ENCODE measurements around the gene LRMDA. TPM values are rescaled to one million over a fixed set of nuclear protein-coding genes. Genes with fewer than 3 reads are reported as not detected.

LRMDA gene
- total RNA-seq, 1 experiment from 2014 or later, result not detected

DNA sequence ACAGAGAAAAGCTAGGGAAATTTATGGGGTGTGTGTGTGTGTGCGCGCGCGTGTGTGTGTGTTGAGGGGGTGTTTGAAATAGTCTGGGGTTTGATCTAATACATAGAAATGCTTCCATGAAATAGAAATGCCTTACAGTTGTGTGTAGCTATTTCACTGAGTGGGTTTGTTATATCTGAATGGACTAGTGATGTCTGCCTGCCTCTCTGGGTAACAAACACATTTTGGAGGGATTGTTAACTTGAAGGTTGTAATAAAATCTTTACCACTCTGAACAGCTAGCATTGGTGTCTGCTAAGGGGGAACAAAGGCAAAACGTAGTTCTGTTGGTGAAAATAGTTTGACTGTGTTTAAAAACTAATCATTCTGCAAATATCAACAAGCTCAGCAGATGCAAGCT lies 509.3 kb downstream of the LRMDA start:
- no peak overlapping the region for H3K27ac ChIP-seq (ENCODE audit: low read length)
- H3K4me1 ChIP-seq (ENCODE audit: low read length), result no peaks in the 10 kb centered on the region

GRCh38 chr10:75941223-75941801 lies 509.9 kb downstream of the LRMDA start:
- Histone ChIP-seq H3K9ac (ENCODE audit: low read length) (no peak overlapping the region), H2AFZ (ENCODE audit: low read length) (no peak overlapping the region), H3K9me3 (ENCODE audit: low read length) (no peaks in the 10 kb centered on the region), H3K4me1 (ENCODE audit: low read length) (no peaks in the 10 kb centered on the region), H3K36me3 (ENCODE audit: insufficient read depth, low read length) (no peaks in the 10 kb centered on the region), H3K4me3 (ENCODE audit: low read length) (no peak overlapping the region), H3K79me2 (ENCODE audit: low read length) (no peaks in the 10 kb centered on the region), H3K9me2 (replicated peaks; ENCODE audit: insufficient read depth, low read length) (no peaks in the 10 kb centered on the region), H3K27ac (ENCODE audit: low read length) (no peak overlapping the region), H4K20me1 (ENCODE audit: insufficient read depth, low read depth, low read length) (no peaks in the 10 kb centered on the region), H3K4me2 (ENCODE audit: low read depth, low read length, poor library complexity, severe bottlenecking) (no peak overlapping the region), H3K27me3 (ENCODE audit: low read length) (no peaks in the 10 kb centered on the region)
- no peak for DNase-seq

More for the DNA sequence above, 509.3 kb downstream of the LRMDA start:
- Histone ChIP-seq H3K4me3 (ENCODE audit: low read length) (no peak overlapping the region), H2AFZ (ENCODE audit: low read length) (no peak overlapping the region), H3K9me2 (replicated peaks; ENCODE audit: insufficient read depth, low read length) (no peaks in the 10 kb centered on the region), H4K20me1 (ENCODE audit: insufficient read depth, low read depth, low read length) (no peaks in the 10 kb centered on the region), H3K36me3 (ENCODE audit: insufficient read depth, low read length) (no peaks in the 10 kb centered on the region), H3K4me2 (ENCODE audit: low read depth, low read length, poor library complexity, severe bottlenecking) (no peak overlapping the region), H3K9ac (ENCODE audit: low read length) (no peak overlapping the region), H3K9me3 (ENCODE audit: low read length) (no peaks in the 10 kb centered on the region), H3K79me2 (ENCODE audit: low read length) (no peaks in the 10 kb centered on the region), H3K27me3 (ENCODE audit: low read length) (no peaks in the 10 kb centered on the region)
- no peak for DNase-seq

GRCh38 chr10:75944061-75944460 lies 512.6 kb downstream of the LRMDA start:
- H3K27ac ChIP-seq (ENCODE audit: low read length), result no peak overlapping the region
- H4K20me1 ChIP-seq (ENCODE audit: insufficient read depth, low read depth, low read length), result no peaks in the 10 kb centered on the region
- H3K79me2 ChIP-seq (ENCODE audit: low read length), result no peaks in the 10 kb centered on the region
- H3K9ac ChIP-seq (ENCODE audit: low read length), result no peak overlapping the region
- no peak for DNase-seq
- no peaks in the 10 kb centered on the region for H3K36me3 ChIP-seq (ENCODE audit: insufficient read depth, low read length)
- no peak overlapping the region for H3K4me3 ChIP-seq (ENCODE audit: low read length)
- H2AFZ ChIP-seq (ENCODE audit: low read length), result no peak overlapping the region
- no peaks in the 10 kb centered on the region for H3K9me3 ChIP-seq (ENCODE audit: low read length)
- no peaks in the 10 kb centered on the region for H3K4me1 ChIP-seq (ENCODE audit: low read length)
- H3K4me2 ChIP-seq (ENCODE audit: low read depth, low read length, poor library complexity, severe bottlenecking), result no peak overlapping the region
- no peaks in the 10 kb centered on the region for H3K27me3 ChIP-seq (ENCODE audit: low read length)
- no peaks in the 10 kb centered on the region for H3K9me2 ChIP-seq (replicated peaks; ENCODE audit: insufficient read depth, low read length)

DNA sequence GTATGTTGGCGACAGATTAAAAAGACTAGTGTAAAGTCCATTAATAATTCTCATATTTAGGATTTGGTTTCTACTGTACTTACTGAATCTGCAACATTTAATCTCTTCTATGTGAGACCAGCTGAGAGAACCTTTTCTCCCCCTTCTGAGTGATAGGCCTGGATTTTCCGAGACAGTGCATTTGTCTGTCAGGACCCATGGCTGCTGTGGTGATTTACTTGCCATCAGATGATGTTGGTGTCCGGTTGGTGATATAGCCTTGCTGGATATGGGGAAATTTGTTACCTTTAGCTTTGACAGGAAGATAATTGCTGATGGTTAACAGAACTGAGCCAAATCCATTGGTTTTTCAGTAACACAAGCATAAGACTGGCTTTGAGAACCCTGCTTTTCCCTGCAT lies 517.2 kb downstream of the LRMDA start:
- no peak for DNase-seq
- H4K20me1 ChIP-seq (ENCODE audit: insufficient read depth, low read depth, low read length), result no peaks in the 10 kb centered on the region
- H3K9ac ChIP-seq (ENCODE audit: low read length), result no peak overlapping the region
- no peaks in the 10 kb centered on the region for H3K9me3 ChIP-seq (ENCODE audit: low read length)
- no peak overlapping the region for H3K27ac ChIP-seq (ENCODE audit: low read length)
- no peaks in the 10 kb centered on the region for H3K4me1 ChIP-seq (ENCODE audit: low read length)
- H2AFZ ChIP-seq (ENCODE audit: low read length), result no peak overlapping the region
- no peak overlapping the region for H3K4me2 ChIP-seq (ENCODE audit: low read depth, low read length, poor library complexity, severe bottlenecking)
- H3K27me3 ChIP-seq (ENCODE audit: low read length), result no peaks in the 10 kb centered on the region
- H3K4me3 ChIP-seq (ENCODE audit: low read length), result no peak overlapping the region
- no peaks in the 10 kb centered on the region for H3K9me2 ChIP-seq (replicated peaks; ENCODE audit: insufficient read depth, low read length)
- H3K79me2 ChIP-seq (ENCODE audit: low read length), result no peaks in the 10 kb centered on the region
- H3K36me3 ChIP-seq (ENCODE audit: insufficient read depth, low read length), result no peaks in the 10 kb centered on the region

DNA sequence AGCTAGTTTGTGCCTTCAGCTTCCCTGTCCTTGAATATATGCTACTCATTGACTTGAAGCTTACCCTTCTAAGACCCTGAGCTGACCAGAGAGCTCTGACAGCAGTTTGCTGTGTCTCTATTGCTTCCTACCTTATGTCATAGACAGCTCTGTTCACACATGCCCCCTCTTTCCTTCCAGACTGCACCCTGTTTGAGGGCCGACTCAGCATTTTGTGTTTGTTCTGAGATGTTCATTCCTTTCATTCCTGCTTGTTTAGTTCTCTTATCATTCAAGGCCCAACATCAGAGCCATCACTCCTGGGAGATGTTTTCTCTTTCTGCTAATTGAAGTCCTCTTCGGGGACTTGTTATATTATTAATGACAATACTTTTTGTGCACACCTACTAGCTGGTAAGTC lies 518.9 kb downstream of the LRMDA start:
- Histone ChIP-seq H4K20me1 (ENCODE audit: insufficient read depth, low read depth, low read length) (no peaks in the 10 kb centered on the region), H3K4me2 (ENCODE audit: low read depth, low read length, poor library complexity, severe bottlenecking) (no peak overlapping the region), H3K36me3 (ENCODE audit: insufficient read depth, low read length) (no peaks in the 10 kb centered on the region), H3K27ac (ENCODE audit: low read length) (no peak overlapping the region), H3K9ac (ENCODE audit: low read length) (no peak overlapping the region), H3K4me3 (ENCODE audit: low read length) (no peak overlapping the region), H3K9me3 (ENCODE audit: low read length) (no peaks in the 10 kb centered on the region), H2AFZ (ENCODE audit: low read length) (no peak overlapping the region), H3K79me2 (ENCODE audit: low read length) (no peaks in the 10 kb centered on the region), H3K9me2 (replicated peaks; ENCODE audit: insufficient read depth, low read length) (no peaks in the 10 kb centered on the region), H3K27me3 (ENCODE audit: low read length) (no peaks in the 10 kb centered on the region), H3K4me1 (ENCODE audit: low read length) (no peaks in the 10 kb centered on the region)
- no peak for DNase-seq

- no peak overlapping the region for H3K27ac ChIP-seq (ENCODE audit: low read length)
- H3K4me1 ChIP-seq (ENCODE audit: low read length), result no peaks in the 10 kb centered on the region
- no peak overlapping the region for H3K9ac ChIP-seq (ENCODE audit: low read length)
- no peak overlapping the region for H3K4me2 ChIP-seq (ENCODE audit: low read depth, low read length, poor library complexity, severe bottlenecking)
- H3K79me2 ChIP-seq (ENCODE audit: low read length), result no peaks in the 10 kb centered on the region
- no peaks in the 10 kb centered on the region for H3K36me3 ChIP-seq (ENCODE audit: insufficient read depth, low read length)
- no peak for DNase-seq
- no peaks in the 10 kb centered on the region for H3K27me3 ChIP-seq (ENCODE audit: low read length)
- no peak overlapping the region for H3K4me3 ChIP-seq (ENCODE audit: low read length)
- H3K9me3 ChIP-seq (ENCODE audit: low read length), result no peaks in the 10 kb centered on the region
- H4K20me1 ChIP-seq (ENCODE audit: insufficient read depth, low read depth, low read length), result no peaks in the 10 kb centered on the region
- no peaks in the 10 kb centered on the region for H3K9me2 ChIP-seq (replicated peaks; ENCODE audit: insufficient read depth, low read length)
- H2AFZ ChIP-seq (ENCODE audit: low read length), result no peak overlapping the region
These were observed 519.7 kb downstream of the LRMDA start for GRCh38 chr10:75950997-75951589.

GRCh38 chr10:75951627-75952026 lies 520.2 kb downstream of the LRMDA start:
- H2AFZ ChIP-seq (ENCODE audit: low read length), result no peak overlapping the region
- H3K4me1 ChIP-seq (ENCODE audit: low read length), result no peaks in the 10 kb centered on the region
- no peaks in the 10 kb centered on the region for H3K27me3 ChIP-seq (ENCODE audit: low read length)
- no peaks in the 10 kb centered on the region for H3K79me2 ChIP-seq (ENCODE audit: low read length)
- H3K9me3 ChIP-seq (ENCODE audit: low read length), result no peaks in the 10 kb centered on the region
- no peak overlapping the region for H3K4me3 ChIP-seq (ENCODE audit: low read length)
- no peak overlapping the region for H3K4me2 ChIP-seq (ENCODE audit: low read depth, low read length, poor library complexity, severe bottlenecking)
- no peaks in the 10 kb centered on the region for H3K36me3 ChIP-seq (ENCODE audit: insufficient read depth, low read length)
- H3K9me2 ChIP-seq (replicated peaks; ENCODE audit: insufficient read depth, low read length), result no peaks in the 10 kb centered on the region
- no peaks in the 10 kb centered on the region for H4K20me1 ChIP-seq (ENCODE audit: insufficient read depth, low read depth, low read length)
- no peak overlapping the region for H3K9ac ChIP-seq (ENCODE audit: low read length)
- DNase-seq, result no peak
- H3K27ac ChIP-seq (ENCODE audit: low read length), result no peak overlapping the region

DNA sequence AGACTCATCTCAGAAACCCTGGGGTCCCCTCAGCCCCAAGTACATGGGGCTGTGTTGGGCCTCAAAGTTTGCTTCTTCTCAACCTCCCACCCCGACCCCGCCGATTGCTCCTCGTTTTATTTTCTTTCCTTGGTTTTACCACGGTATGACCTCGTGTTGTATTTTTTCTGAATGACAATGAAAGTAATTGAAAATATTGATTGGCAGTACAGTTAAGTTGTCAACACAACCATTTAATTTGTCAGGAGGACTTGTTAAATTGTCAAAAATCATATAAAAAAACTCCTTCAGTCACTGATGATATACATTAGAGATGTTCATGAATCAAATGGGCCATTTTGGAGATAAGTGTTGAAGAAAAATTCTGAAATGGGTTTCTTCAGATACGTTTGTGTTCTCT lies 520.7 kb downstream of the LRMDA start:
- Histone ChIP-seq H3K79me2 (ENCODE audit: low read length) (no peaks in the 10 kb centered on the region), H3K4me2 (ENCODE audit: low read depth, low read length, poor library complexity, severe bottlenecking) (no peak overlapping the region), H3K9me3 (ENCODE audit: low read length) (no peaks in the 10 kb centered on the region), H3K9ac (ENCODE audit: low read length) (no peak overlapping the region), H3K36me3 (ENCODE audit: insufficient read depth, low read length) (no peaks in the 10 kb centered on the region), H3K4me3 (ENCODE audit: low read length) (no peak overlapping the region), H3K27ac (ENCODE audit: low read length) (no peak overlapping the region), H4K20me1 (ENCODE audit: insufficient read depth, low read depth, low read length) (no peaks in the 10 kb centered on the region), H3K4me1 (ENCODE audit: low read length) (no peaks in the 10 kb centered on the region), H3K9me2 (replicated peaks; ENCODE audit: insufficient read depth, low read length) (no peaks in the 10 kb centered on the region), H2AFZ (ENCODE audit: low read length) (no peak overlapping the region), H3K27me3 (ENCODE audit: low read length) (no peaks in the 10 kb centered on the region)
- DNase-seq, result no peak
